WI38 (cell line): ENCODE data around the gene PHYHIPL.

Experiments
- H3K4me3 ChIP-seq: 2 replicates; pipeline ENCODE4 v1.5.1; 2011; ENCODE audit warnings: low read depth, mild to moderate bottlenecking, control low read depth, low read length
- CTCF ChIP-seq: IDR thresholded peaks from 2 replicates; pipeline ENCODE4 v1.5.1; 2012; ENCODE audit warnings: low read depth, mild to moderate bottlenecking, control low read depth, low read length

PHYHIPL gene

GRCh38 chr10:59255463-59255862, 79.0 kb downstream of the PHYHIPL start:
- no peak for TF ChIP-seq CTCF

GRCh38 chr10:59257224-59257623, 80.8 kb downstream of the PHYHIPL start:
- H3K4me3 ChIP-seq = no peak overlapping the region
- TF ChIP-seq CTCF = no peak

More at GRCh38 chr10:59255463-59255862, 79.0 kb downstream of the PHYHIPL start:
- H3K4me3 ChIP-seq = no peak overlapping the region

- no peak for TF ChIP-seq CTCF
- no peak overlapping the region for H3K4me3 ChIP-seq
Measured at GRCh38 chr10:59258890-59259289, 82.4 kb downstream of the PHYHIPL start.

DNA sequence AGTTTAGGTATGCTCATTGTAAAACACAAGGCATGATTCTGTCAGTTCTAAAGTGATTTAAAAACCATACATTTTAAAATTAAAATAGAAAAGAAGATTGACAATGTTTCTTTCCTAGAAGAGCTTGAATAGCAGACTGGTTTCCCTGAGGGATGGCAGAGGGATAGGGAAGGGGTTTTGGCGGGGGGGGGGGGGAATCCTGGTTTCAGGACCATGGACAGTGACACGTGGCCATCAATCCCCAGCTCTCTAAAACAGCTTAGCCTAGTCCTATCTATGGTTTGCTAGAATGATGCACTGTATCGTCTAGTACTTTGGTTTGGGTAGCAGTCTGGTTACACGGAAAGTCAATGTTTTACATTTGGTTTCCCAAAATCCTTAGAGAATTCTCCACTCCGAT, 88.7 kb downstream of the PHYHIPL start:
- TF ChIP-seq CTCF = no peak
- H3K4me3 ChIP-seq = no peak overlapping the region

DNA sequence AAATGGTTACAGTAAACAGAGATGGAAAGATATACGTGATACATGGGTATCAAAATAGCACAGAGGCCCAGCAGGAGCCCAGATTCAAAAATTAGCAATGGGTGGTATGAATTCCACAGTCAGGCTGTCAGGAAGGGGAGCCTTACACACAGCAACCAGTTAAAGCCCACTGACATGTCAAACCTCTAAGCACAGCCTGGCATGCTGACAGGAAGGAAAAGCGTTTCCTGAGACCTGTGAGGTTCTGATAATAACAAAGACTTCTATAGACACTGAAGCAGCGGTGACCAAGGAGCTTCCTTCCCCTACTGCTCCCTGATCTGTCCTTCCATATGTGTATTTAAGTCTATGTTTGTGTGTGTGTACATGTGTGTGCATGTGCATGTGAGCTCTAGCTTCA, 89.9 kb downstream of the PHYHIPL start:
- H3K4me3 ChIP-seq = no peak overlapping the region
- TF ChIP-seq CTCF = no peak

DNA sequence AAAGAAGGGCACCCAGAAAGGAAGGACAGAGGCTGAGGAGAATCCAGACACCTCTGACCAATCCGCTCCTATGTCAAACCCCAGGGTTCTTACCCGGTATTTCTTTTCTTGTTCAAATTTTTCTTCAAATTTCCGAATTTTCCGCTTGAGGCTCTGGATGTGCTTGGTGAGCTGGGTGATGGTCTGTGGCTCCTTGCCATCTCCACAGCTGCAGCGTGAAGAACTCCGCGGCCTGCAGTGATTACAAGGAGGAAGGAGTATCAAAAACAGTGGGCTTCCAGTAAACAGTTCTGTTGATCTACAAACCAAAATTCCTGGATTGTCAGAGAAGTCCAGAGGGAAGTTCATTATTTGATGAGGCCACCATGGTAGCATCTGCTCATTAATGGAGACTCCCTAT, 92.0 kb downstream of the PHYHIPL start:
- no peak for TF ChIP-seq CTCF
- H3K4me3 ChIP-seq = no peak overlapping the region

- no peak for TF ChIP-seq CTCF
- H3K4me3 ChIP-seq = no peak overlapping the region
Measured at GRCh38 chr10:59269651-59270050, 93.2 kb downstream of the PHYHIPL start.
